Fibroblast of skin of right quadriceps (primary cell): ENCODE results near the gene VCL.
"Not testable (repeated sequence)": the region's sequence is repeated elsewhere in the genome, so short reads cannot be mapped to it uniquely, and the experiment has no call there.

Experiments
- DNase-seq: peaks from one replicate; pipeline ENCODE4 v3.0.0-alpha.2; 2013

Gene VCL

DNA sequence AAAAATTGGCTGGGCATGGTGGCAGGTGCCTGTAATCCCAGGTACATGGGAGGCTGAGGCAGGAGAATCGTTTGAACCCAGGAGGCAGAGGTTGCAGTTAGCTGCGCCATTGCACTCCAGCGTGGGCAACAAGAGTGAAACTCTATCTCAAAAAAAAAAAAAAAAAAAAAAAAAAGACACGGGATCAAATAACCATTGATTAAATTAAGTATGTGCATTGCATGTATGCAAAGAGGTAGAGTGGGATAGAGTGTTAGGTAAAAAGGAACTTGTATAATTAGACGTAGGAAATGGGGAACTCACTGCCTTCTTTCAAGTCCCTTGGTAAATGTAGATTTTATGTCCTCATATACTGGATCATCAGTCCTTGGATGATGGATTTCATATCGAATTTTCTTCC lies 13.1 kb downstream of the VCL start:
- DNase-seq = no peak

DNA sequence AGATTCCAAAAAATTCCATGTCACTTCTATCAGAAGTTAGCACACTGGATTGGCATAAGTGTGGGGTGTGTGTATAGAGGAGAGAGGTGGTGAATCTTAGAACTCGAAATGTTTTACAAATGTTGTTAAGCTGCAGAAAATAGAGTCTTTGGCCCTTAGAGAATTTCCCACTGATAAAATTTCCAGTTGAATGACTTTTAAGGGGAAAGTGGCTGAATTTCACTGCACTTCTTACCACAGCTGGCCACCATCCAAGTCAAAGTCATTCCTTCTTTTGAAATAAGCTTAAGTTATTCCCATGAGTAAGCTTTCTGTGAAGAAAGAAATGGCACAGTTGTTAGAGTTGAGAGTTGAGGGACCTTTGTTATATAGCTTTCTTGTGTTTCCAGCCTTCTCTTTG lies 13.9 kb downstream of the VCL start:
- DNase-seq = peak; percentile 89

- DNase-seq = no peak
These were observed 14.6 kb downstream of the VCL start for GRCh38 chr10:74012480-74012879.

- DNase-seq = no peak
These were observed 15.1 kb downstream of the VCL start for GRCh38 chr10:74013004-74013403.

DNA sequence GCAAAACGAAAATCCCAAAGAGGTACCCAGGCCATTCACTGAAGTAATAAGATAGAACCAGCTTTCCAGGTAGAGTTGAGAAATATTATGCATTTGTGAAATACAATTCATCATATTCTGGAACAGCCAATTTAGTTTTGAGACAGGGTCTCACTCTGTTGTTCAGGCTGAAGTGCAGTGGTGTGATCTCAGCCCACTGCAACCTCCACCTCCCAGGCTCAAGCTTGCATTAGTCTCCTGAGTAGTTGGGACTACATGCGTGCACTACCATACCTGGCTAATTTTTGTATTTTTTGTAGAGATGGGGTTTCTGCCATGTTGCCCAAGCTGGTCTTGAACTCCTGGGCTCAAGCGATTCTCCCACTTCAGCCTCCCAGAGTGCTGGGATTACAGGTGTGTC lies 16.7 kb downstream of the VCL start:
- DNase-seq = not testable (repeated sequence)

- no peak for DNase-seq
These were observed 20.3 kb downstream of the VCL start for GRCh38 chr10:74018241-74018640.

DNA sequence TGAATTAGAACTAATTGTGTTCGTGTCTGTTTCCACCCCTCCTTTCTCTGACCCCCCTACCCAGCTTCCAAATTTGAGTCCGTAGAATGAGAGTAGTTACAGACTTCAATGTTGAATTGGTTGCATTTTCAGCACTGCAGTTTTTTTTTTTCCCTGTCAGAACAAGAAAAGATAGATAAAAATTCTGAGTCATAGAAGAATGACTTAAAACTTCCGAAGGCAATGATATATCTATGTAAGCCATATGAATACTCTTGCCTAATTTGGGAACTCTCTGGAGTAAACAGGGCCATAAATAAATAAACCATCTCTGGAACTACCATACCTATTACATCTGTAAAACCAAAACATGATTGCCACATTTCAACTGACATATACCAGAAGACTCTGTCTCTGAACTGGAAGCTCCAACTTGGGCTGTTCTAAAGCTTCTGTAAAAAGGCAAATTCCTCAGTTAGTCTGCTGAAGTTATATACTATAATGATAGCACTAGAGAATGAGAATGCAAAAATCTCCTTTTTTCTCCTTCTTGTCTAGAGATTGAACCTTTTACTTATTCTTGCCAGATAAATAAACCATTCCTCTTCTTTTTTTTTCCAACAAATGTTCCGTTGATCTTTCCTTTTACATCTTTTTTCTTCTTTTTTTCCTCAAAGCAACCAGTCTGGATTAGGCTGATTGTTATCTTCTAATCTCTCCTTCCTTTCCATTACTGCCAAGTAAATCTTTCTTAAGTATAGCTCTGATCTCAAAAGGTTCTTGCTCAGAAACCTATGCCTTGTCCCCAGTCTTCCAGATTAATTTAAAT lies 23.5 kb downstream of the VCL start:
- DNase-seq = peak; percentile 87

GRCh38 chr10:74022926-74023629 lies 25.2 kb downstream of the VCL start:
- DNase-seq = peak; percentile 54

DNA sequence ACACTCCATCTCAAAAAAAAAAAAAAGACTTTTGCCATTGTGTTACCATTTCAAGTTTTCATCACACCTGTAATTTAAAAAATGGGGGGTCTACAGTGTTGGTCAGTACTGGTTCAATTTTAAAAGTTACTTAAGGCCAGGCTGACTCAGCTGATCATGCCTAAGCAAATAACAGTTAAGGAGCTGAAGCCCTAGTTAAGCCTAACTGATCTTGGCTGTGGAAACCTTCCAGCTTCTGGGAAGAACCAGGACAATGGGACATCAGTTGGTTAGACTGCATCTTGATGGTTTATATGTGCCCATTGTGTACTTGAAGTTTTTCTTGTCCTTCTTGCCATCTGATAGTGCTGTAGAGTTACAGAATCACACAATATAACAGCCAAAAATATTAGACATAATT lies 26.7 kb downstream of the VCL start:
- DNase-seq = no peak

DNA sequence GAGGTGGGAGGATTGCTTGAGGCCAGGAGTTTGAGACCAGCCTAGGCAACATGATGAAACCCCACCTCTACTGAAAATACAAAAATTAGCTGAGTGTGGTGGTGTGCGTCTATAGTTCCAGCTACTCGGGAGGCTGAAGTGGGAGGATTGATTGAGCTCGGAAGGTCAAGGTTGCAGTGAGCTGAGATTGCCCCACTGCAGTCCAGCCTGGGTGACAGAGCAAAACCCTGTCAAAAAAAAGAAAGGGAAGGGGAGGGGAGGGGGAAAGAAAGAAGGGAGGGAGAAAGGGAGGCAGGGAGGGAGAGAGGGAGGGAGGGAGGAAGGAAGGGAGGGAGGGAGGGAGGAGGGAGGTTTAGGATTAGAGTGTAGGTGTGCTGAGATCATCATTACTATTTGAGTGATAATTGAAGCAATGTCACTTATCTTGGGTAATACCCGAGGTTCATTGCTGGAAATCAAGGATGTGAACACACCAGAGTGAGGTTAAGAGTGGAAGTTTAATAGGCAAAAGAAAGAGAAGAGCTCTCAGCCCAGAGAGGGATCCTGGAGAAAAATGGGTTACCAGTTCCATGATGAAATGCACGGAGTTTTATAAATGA lies 27.6 kb downstream of the VCL start:
- no peak for DNase-seq

DNA sequence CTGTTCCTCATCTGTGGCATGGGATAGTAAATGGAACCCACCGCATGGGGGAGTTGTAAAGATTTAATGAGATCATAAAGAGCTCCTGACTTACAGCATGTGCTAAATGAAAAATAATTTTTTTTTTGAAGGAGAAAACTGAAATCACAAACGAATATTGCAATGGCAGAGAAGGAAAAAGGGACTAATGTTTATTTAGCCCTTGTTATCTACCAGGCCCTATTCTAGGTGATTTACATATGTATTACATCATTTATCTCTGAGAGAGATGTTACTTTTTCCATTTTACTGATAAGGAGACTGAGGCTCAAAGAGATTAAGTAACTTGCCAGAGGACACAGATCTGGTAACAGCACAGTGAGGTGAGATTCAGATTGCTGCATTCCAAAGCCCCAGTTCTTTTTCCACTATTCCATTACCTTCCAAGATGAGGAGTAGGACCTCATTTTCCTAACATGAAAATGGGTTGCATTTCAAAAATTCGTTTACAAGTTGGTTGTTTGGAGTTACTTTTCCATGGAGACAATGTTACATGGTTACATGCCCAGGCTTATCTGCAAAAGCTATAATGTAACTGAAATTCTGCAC lies 28.6 kb downstream of the VCL start:
- DNase-seq = no peak

DNA sequence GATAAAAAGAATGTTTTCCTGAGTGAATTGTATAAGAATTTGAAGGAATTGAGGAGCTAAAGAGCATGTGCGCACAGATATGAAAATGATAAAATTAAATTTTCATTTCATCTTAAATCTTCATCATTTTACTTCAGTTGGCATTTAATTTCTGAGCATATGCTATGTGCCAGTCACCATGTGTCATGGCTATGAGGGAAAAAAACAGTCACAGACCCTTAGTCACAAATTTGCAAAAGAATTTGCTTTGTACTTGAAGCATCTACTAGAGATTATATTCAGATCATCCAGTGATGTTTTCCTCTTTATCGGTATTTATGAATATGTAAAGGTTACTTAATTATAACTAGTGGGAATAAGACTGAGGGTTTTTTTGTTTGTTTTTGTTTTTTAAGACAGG lies 29.8 kb downstream of the VCL start:
- no peak for DNase-seq

- no peak for DNase-seq
These were observed 32.0 kb downstream of the VCL start for GRCh38 chr10:74029943-74030342.

- not testable (repeated sequence) for DNase-seq
These were observed 34.3 kb downstream of the VCL start for GRCh38 chr10:74032208-74032607.

- DNase-seq = no peak
These were observed 35.2 kb downstream of the VCL start for GRCh38 chr10:74032900-74033655.

GRCh38 chr10:74033702-74034101 lies 35.8 kb downstream of the VCL start:
- DNase-seq = no peak

DNA sequence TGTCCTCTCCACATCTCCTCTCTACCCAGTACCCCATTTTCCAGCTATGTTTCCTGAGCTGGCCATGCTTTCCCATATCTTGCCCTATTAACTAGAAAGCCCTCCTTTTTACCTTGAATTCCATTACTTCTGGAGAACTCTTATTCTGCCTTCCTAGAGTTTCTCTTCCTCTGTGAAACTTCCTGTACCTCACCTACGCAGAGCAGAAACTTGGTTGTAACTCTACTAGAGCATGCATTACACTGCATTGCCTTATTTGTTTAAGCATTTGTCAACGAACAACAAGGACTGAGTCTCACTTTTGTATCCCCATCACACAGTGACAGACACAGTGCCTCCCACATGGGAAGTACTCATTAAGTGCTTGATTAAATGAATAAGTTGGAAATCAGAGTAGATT lies 36.4 kb downstream of the VCL start:
- no peak for DNase-seq

- no peak for DNase-seq
These were observed 37.4 kb downstream of the VCL start for GRCh38 chr10:74035303-74035702.

DNA sequence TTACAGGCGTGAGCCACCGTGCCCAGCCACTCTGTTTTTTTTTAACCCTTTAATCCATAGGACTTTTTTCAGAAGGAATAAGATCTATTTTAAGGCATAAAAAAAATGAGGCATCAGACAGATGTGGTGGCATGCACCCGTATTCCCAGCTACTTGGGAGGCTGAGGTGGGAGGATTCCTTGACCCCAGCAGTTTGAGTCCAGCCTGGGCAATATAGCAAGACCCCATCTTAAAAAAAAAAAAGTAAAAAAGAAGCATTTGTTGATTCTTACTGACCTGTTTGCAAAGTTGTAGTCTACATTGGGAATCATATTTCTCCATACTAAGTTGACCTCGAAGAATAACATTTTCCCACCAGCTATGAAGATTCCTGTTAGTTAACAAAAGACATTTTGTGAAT lies 38.6 kb downstream of the VCL start:
- no peak for DNase-seq

- DNase-seq = peak; percentile 55
These were observed 41.7 kb downstream of the VCL start for GRCh38 chr10:74039561-74040145.

- no peak for DNase-seq
These were observed 42.5 kb downstream of the VCL start for GRCh38 chr10:74040200-74041126.
